Measurements from ENCODE around the gene FBXW2.
"Not testable (repeated sequence)": the region's sequence is repeated elsewhere in the genome, so short reads cannot be mapped to it uniquely, and the experiment has no call there.

Gene FBXW2, protein sequence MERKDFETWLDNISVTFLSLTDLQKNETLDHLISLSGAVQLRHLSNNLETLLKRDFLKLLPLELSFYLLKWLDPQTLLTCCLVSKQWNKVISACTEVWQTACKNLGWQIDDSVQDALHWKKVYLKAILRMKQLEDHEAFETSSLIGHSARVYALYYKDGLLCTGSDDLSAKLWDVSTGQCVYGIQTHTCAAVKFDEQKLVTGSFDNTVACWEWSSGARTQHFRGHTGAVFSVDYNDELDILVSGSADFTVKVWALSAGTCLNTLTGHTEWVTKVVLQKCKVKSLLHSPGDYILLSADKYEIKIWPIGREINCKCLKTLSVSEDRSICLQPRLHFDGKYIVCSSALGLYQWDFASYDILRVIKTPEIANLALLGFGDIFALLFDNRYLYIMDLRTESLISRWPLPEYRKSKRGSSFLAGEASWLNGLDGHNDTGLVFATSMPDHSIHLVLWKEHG

DNA sequence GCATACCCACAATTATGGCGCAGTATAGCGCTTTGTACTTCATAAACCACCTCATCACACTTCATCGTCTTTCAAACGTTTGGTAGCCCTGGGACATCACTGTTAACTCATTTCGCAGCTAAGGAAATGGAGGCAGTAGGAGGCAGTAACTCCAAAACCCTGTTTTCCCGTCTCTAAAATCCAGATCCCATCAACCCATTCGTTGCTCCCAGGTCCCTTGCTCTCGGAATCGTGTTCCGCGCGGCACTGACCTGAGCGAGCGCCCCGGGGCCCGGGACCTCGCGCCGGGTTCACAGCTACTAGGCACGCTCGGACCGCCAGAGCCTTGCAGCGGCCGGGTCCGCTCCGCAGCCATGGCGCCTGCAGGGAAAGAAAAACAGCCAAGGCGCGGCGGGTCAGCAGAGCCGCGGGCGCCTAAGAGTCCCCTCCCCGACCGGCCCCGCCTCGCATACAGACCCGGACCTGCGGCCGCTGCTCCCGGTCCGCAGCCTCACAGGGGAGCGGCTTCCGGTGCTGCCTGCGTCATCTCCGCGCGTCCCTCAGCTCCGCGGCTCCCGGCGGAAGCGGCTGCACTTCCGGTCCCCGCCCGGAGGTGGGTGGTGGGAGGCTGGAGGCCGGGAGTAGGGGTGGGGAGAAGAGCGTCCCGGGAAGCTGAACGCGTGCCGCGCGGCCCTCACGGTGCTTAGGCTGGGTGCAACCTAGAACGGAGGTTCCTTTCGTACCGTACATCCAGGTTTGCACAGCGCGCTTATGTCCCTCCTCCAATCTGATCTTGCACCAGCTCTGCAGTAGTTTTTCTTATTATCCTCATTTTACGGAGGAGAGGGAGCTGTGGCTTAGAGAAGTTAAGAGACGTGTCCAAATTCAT, at the start of gene FBXW2:
Gene FBXW2 (minus strand): TSS at position 519 of the 868 bp plus-strand sequence. CDS start 5,158 bp downstream, outside the sequence.
- peak; percentile 96 for DNase-seq (ENCODE audit: low read depth, low spot score)

DNA sequence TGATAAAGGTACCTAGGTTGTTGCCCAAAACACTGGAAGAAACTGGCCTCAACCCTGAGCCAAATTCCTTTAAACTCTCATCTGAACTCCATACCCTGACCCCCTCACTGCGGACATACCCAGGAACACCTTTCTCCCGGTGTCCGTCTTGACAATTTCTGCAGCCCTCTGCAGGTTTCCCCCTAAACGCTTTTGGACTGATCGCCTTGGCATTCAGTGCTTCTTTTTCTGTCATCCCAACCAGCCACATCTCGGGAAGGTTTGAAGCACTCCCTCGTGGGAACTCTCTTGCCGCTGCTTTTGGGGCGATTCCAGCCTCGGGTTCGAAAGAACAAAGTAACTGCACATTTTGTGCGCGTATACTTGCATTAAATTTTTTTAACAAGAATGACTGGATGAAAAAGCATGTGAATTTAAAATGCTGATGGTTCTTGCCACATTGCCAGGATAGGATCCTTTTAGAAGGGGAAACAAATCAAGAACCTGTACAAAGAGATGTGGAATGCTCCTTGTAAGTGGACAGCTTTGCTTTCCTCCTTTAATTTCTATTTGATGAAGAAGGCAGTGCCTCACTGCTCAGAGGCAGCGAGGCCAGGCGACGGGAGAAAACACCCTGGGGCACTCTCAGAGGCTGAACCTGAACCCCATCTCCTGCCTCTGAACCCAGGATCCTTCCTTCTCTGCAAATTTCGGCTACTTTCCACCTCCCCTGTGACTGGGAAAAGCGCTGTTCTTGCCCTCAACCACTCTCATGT, 48.9 kb upstream of the FBXW2 start:
- DNase-seq (ENCODE audit: low read depth, low spot score) = no peak

DNA sequence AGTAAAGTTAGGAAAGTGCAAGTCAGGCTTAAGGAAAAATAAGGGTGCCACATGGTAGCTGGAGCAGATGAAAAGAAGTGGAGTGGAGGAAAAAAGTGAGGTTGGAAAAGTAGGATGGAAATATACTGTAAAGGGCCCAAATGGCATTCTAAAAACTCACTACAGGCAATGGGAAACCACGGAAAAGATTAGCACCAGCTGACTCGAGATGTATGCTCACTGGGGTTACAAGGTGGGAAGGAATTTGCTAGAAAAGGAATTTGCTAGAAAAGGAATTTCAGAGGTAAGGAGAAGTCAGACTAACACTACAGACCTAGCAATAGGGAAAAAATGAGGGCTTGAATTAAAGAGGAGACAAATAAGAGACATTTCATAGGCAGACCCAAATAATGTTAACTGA, 45.9 kb upstream of the FBXW2 start:
- DNase-seq (ENCODE audit: low read depth, low spot score) = no peak

DNA sequence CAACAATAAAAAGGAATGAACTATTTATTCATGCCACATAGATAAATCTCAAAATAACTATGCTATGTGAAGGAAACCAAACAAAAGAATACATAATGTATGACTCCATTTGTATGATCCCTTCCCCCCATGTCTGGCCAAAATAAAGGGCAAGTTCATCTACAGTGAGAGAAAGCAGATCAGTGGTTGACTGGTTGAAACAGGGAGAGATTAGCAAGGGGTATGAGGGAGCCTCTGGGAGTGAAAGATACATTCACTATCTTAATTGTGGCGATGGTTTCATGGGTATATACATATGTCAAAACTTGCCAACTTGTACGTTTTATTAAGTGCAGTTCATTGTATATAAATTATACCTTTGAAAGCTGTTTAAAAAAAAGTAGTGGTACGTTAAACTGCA, 44.7 kb upstream of the FBXW2 start:
- no peak for DNase-seq (ENCODE audit: low read depth, low spot score)

DNA sequence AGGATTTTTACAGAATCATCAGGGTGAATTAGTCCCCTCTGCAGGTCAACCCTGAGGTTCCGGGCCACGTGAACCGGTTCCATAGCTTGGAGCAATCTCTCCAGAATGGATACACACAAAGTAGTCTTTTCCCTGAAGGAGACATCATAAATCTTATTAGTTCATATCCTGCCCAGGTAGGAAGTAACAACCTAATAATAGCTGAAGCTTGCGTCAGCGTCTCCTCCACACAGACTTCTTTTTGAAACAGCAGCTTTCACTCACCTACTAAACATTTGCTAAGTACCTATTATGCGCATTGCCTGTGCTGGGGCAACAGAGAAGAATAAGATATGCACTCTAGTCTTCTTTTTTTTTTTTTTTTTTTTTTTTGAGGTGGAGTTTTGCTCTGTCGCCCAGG, 40.1 kb upstream of the FBXW2 start:
- DNase-seq (ENCODE audit: low read depth, low spot score) = no peak

DNA sequence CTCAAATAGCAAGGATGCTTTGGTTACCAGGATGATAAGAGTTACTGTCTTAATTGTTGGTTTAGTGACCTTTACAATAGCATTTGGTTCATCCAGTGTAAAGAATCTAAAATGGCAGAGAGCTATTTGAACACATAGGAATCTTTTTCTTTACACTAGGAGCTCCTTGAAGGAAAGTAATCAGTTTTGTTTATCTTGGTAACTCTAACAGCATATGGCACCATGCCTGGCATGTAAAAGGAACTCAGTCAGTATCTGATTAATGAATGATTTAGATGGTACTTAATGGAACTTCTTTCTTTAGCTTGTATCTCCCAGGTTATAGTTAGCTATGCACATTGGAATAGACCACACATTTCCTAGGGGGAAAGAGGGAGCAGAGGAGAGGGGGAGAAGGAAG, 39.6 kb upstream of the FBXW2 start:
- no peak for DNase-seq (ENCODE audit: low read depth, low spot score)

DNA sequence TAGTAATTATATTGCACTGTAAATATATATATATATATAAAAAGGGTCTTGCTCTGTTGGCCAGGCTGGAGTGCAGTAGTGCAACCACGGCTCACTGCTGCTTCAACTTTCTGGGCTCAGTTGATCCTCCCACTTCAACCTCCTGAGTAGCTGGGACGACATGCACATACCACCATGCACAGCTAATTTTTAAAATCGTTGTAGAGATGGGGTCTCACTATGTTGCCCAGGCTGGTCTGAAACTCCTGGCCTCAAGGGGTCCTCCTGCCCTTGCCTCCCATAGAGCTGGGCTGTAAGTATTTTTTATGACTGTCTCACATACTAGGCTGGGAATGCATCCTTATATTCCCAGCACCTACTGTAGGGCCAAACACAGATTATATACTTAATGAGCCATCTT, 37.6 kb upstream of the FBXW2 start:
- no peak for DNase-seq (ENCODE audit: low read depth, low spot score)

DNA sequence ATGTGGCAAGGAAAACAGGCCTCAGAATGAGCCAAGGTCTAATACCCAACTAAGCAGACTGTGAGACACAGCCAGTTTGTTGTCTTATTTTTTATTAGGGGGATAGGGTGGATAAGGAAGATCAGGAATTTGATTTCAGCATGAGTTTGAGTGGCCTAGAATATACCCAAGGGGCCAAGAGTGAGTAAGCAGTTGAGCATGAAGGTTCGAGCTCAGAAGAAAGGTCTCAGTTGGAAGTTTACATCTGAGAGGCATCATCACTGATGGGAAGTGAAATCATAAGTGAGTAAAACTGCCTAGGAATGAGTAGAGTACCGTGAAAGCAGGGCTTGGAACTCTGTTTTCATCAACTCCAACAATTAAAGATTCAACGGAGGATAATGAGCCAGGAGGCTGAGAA, 36.9 kb upstream of the FBXW2 start:
- DNase-seq (ENCODE audit: low read depth, low spot score) = no peak

DNA sequence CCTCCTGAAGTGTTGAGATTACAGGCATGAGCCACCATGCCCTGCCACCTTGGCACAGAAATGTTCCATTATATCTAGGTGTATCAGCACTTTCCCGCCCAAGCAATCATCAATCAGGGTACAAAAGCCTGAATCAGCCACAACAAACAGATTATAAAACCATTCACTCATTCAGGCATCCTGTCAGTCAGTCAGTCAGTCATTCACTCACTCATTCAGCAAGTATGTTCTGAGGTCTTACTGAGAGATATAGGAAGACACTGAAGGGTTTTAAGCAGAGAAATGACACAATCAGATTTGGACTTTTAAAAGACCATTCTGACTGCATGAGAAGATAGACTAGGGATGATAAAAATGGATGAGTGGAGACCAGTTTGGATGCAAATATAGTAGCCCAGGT, 36.4 kb upstream of the FBXW2 start:
- no peak for DNase-seq (ENCODE audit: low read depth, low spot score)

DNA sequence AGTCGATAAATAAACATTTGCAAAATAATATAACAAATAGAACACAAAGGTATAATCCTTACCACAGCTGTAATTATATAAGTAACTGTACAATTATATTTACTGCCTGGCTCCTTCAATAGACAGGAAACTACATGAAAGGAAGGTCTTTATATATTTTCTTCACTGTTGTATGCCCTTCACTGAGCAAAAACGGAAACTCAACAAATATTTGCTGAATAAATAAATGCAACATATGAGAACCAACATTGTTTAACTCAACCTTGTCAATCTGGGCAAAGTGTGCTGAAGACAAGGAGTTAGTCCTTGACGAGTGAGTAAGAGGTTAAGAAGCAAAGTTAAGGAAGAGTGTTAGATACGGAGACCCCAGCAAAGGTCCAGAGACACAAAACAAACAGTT, 26.9 kb upstream of the FBXW2 start:
- DNase-seq (ENCODE audit: low read depth, low spot score) = no peak

DNA sequence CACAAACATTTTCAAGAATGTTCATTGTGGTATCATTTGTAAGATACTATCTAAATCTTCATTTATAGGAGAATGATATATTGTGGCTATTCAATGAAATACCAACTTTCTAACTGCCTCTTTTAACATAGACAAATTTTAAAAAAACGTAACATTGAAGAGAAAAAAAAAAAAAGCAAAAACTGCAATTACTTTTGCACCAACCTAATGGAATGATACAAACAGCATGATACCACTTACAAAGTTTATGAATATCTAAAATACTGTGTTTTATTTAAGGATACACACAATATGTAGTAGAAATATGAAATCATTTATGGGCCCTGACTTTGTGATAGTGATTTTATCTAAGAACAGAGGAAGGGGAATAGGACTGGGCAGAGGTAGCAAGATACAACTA, 25.4 kb upstream of the FBXW2 start:
- DNase-seq (ENCODE audit: low read depth, low spot score) = no peak

DNA sequence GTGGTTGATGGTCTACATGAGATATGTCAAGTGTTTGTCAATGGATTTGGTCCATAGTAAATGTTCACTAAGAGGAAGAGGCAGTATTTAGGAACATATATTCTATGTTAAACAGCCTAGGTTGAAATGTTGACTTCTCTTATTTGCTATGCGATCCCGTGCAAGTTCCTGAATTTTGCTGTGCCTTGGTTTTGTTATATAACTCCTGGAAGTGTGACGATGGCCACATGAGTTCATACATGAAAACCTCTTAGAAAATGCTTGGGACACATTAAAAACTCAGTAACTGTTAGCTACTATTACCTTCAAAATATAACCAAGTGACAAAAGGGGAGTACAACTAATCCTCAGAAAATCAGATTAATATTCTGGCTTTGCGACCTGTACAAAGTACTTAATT, 21.9 kb upstream of the FBXW2 start:
- no peak for DNase-seq (ENCODE audit: low read depth, low spot score)

DNA sequence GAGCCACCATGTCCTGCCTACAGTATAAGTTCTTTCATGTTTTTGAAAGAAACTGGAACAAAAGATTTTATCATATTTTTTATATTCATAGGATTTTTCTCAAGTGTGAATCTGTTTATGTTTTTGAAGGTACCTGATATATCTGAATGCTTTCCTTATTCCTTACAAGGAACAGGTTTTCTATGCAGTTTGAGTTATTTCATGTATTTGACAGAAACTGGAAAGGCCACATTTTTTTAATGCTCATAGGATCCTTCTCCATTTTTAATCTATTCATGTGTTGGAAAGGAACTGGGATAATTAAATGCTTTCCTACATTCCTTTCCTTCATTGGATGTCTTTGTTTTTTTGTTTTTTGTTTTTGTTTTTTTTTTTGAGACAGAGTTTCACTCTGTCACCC, 15.7 kb upstream of the FBXW2 start:
- no peak for DNase-seq (ENCODE audit: low read depth, low spot score)

DNA sequence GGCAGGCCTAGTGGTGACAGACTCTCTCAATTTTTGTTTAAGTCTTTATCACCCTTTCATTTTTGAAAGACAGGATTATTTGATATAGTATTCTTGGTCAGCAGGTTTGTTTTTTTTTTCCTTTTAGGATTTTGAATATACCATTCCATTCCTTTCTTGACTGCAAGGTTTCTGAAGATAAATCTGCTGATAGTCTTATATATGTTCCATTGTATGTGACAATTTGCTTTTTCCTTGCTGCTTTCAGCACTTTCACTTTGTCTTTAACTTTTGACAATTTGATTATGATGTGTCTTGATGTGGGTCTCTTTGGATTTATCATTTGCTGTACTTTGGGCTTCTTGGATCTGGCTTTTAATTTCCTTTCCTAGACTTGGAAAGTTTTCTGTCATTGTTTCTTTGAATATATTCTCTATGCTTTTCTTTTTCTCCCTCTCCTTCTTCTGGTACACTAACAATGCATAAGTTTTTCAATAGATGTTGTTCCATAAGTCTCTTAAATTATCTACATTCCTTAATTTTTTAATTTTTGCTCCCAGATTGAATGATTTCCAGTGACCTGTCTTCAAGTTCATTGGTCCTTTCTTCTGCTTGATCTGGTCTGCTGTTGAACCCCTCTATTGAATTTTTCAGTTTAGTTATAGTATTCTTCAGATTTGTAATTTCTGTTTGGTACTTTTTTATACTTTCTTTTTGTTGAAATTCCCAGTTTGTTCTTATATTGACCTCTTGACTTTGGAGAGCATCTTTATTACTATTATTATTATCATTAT, 14.6 kb upstream of the FBXW2 start:
- no peak for DNase-seq (ENCODE audit: low read depth, low spot score)

DNA sequence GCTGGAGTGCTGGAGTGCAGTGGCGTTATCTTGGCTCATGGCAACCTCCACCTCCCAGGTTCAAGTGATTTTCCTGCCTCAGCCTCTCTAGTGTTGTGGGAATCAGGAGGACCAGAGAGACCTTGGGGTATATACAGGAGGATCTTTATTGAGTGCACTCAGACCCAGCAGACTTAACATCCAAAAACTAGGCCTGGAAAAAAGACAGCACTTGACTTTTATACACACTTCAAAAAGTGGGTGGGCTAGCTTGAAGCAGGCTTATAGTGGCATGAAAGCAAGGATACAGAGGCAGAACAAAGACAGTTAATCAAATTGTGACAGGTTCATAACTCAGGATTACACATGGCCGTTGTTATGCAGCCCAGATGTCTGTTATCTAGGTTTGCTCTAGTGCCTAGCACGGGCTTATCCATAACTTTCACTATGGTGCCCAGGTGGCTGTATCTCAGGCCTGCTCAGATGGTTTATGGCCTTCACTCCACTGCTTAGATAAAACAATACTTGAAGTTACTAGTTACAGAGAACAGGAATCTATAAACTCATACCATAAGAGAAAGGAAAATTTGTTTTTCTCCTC, 11.7 kb upstream of the FBXW2 start:
- DNase-seq (ENCODE audit: low read depth, low spot score) = not testable (repeated sequence)

DNA sequence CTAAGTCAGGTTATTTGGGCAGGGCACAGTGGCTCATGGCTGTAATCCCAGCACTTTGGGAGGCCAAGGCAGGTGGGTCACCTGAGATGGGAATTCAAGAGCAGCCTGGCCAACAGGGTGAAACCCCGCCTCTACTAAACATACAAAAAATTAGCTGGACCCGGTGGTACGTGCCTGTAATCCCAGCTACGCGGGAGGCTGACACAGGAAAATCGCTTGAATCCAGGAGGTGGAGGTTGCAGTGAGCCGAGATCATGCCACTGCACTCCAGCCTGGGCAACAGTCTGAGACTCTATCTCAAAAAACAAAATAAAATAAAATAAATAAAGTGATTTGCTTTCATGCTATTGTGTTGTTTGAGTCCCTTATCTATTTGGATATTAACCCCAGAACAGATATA, 8.2 kb upstream of the FBXW2 start:
- DNase-seq (ENCODE audit: low read depth, low spot score) = no peak

DNA sequence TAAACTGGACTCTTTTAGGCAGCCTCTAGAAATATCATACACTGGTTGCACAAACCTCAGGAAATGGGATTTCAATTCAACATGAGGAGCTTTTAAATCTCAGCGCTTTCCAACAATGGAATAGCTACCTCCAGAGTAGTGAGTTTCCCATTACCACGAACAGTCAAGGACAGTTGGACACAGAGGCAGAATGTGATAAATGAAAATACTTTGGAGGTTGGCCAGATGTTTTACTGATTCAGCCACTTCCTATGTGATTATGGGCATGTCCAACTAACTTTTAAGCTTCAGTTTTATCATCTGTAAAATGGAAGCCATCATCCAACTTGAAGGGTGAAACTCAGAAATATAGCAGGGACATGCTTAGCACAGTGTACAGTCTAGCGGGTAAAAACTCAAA, 2.1 kb downstream of the FBXW2 start:
- no peak for DNase-seq (ENCODE audit: low read depth, low spot score)

DNA sequence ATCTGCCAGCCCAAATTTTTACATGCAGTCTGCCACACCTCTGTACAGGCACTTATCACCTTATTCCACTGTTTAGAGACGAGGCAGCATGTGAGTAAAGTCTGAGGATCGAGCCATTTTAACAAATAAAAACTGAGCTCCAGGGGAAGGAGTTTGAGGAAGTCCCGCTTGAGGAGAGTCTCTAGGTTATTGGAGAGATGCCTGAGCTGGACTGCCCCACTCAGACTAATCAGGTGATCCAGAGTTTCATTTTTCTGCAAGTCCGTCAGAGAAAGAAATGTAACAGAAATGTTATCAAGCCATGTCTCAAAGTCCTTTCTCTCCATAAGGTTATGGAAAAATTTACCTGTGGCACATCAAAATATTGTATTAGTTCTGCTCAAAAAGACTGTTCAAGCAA, 5.3 kb downstream of the FBXW2 start:
- no peak for DNase-seq (ENCODE audit: low read depth, low spot score)

DNA sequence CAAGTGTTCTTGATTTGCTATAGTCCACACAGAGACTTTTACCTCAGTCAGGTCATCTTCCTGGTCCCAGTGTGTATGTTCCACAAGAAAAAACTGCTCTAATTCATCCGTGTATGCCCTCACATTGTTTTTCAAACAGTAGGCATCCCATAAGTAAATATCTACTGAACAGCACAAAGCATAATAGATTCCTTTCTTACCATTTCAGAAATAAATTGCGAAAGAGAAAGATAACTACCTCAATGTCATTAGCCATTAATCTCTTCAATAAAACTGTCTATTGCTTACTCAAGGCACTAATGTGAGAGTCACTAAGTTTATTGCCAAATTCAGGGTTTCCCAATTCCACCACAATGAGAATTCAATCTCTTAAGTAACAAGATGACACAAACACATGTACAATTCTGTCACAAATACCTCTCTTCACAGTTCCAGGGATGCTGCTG, 9.6 kb downstream of the FBXW2 start:
- no peak for DNase-seq (ENCODE audit: low read depth, low spot score)

DNA sequence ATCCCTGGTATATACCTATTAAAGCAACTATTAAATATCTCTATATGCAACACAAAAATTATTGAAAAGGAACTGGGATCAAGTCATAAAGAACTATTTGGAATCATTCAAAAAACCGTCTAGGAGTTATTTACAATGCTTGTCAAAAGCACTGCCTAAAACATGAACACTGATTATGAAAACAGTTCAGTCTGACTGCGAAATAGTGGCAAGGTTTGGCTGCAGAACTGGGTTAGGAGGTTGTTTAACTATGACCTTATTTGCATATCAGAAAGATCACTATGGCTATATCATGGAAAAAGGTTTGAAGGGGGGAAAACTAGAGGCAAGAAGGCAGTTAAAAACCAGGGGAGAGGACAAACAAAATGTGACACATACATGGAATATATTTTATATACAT, 12.0 kb downstream of the FBXW2 start:
- no peak for DNase-seq (ENCODE audit: low read depth, low spot score)

DNA sequence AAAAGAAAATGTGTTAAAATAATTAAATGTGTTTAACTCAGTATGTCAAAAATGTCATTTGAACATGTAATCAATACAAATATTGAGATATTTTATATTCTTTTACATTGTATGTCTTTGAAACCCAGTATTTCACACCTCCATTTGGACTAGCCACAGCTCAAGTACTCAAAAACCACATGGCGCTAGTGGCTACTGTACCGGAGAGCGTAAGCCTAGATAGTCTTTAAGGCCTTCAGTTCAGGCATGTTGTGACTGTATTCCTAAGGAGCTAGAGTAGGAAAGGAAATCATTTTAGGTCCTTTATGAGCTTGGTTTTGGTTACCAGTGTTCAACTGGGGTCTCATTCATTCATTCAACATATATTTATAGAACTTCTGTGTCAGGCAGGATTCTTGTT, 12.8 kb downstream of the FBXW2 start:
- no peak for DNase-seq (ENCODE audit: low read depth, low spot score)
